K562 (cell line): ENCODE data around the gene BAHD1. TPM values are rescaled to one million over a fixed set of nuclear protein-coding genes. Genes with fewer than 3 reads are reported as not detected.

Source experiments
- ATAC-seq: fragments of 200-7000 bp; cut with Tn5 transposase; 3 replicates; pipeline ENCODE4 v1.9.1; 2020; ENCODE audit warnings: moderate library complexity
- BruUV-seq: library from RNA; stranded (reverse); fragments of 400-500 nt; replicated peaks from 2 replicates; lab custom pipeline; 2021; lab: Mats Ljungman, UMichigan
- CTCF ChIA-PET: fragments of 300-600 bp; formaldehyde crosslinking; extraction: SDS; loops from one replicate; lab custom pipeline; 2021; ENCODE audit warnings: low intra/inter-chr PET ratio; lab: Yijun Ruan, JAX
- POLR2A ChIA-PET: fragments of 300-600, 350-650 bp; sonication (Branson Sonifier 250); formaldehyde crosslinking; extraction: SDS; loops from one replicate; lab custom pipeline; 2021; ENCODE audit warnings: antibody characterized with exemption, inconsistent platforms; lab: Yijun Ruan, JAX
- DNase-seq, 4 experiments: peaks; one replicate each; pipeline versions ENCODE4 v3.0.0 to v3.0.0-alpha.2; 2011 to 2018; ENCODE audit warnings: low spot score in 3 of 4, mixed read lengths in 3 of 4; ENCODE audit errors: extremely low read depth in 1 of 4
- FAIRE-seq: peaks from 2 replicates; lab custom pipeline; 2011; peaks lifted over from hg19 to GRCh38; lab: Jason Lieb, UNC
- H2AFZ ChIP-seq: 2 replicates; pipeline ENCODE4 v1.6.0; 2011; ENCODE audit warnings: low read depth, low read length, control low read depth, inconsistent platforms
- H3K27ac ChIP-seq: fragments of 200-600 bp; 3 replicates; pipeline ENCODE4 v1.8.0; 2011; ENCODE audit warnings: low read depth, mild to moderate bottlenecking, control low read depth, inconsistent platforms, low read length, moderate library complexity, mixed read lengths; ENCODE audit errors: extremely low read depth
- H3K27me3 ChIP-seq, 2 experiments: fragments of 300-600 bp in 1 of 2; 2 replicates in 1 of 2; 3 replicates in 1 of 2; pipeline versions ENCODE4 v1.6.0 to v1.8.0; 2011; ENCODE audit warnings: inconsistent platforms in 2 of 2, low read length in 2 of 2, mild to moderate bottlenecking in 1 of 2, mixed read lengths in 1 of 2, moderate library complexity in 1 of 2; ENCODE audit not compliant: control insufficient read depth in 2 of 2, insufficient read depth in 2 of 2
- H3K36me3 ChIP-seq: fragments of 300-600 bp; 3 replicates; pipeline ENCODE4 v1.8.0; 2011; ENCODE audit warnings: mild to moderate bottlenecking, low read length, inconsistent platforms; ENCODE audit not compliant: control insufficient read depth, insufficient read depth
- H3K4me1 ChIP-seq, 2 experiments: fragments of 200-600 bp in 1 of 2; replicated peaks in 1 of 2; 2 replicates in 1 of 2; 3 replicates in 1 of 2; pipeline versions ENCODE4 v1.5.1 to v1.8.0; 2011; ENCODE audit warnings: inconsistent platforms in 2 of 2, low read length in 2 of 2, mild to moderate bottlenecking in 1 of 2, mixed read lengths in 1 of 2, moderate library complexity in 1 of 2; ENCODE audit not compliant: control insufficient read depth in 2 of 2, insufficient read depth in 2 of 2
- H3K4me2 ChIP-seq: 2 replicates; pipeline ENCODE4 v1.6.1; 2011; ENCODE audit warnings: low read length, control low read depth, inconsistent platforms, mixed read lengths; ENCODE audit not compliant: insufficient read depth
- H3K4me3 ChIP-seq: fragments of 200-600 bp; sonication (generic), shearing (Covaris generic); 2 replicates; pipeline ENCODE4 v1.5.1; 2016; ENCODE audit warnings: control low read depth, inconsistent platforms
- H3K79me2 ChIP-seq: fragments of 200-600 bp; 3 replicates; pipeline ENCODE4 v1.8.0; 2011; ENCODE audit warnings: low read length, inconsistent platforms; ENCODE audit not compliant: control insufficient read depth, insufficient read depth
- H3K9ac ChIP-seq, 2 experiments: 2 replicates each; pipeline versions ENCODE4 v1.6.0 to v1.6.1; 2011; ENCODE audit warnings: low read depth in 2 of 2, low read length in 2 of 2, control low read depth in 1 of 2, inconsistent platforms in 1 of 2, mild to moderate bottlenecking in 1 of 2, mixed read lengths in 1 of 2; ENCODE audit not compliant: insufficient read depth in 1 of 2
- H3K9me1 ChIP-seq: one replicate; pipeline ENCODE4 v1.6.0; 2011; ENCODE audit warnings: inconsistent platforms, mild to moderate bottlenecking, low read length, moderate library complexity; ENCODE audit not compliant: control insufficient read depth, insufficient read depth
- H3K9me3 ChIP-seq: replicated peaks from 2 replicates; pipeline ENCODE4 v1.5.1; 2011; ENCODE audit warnings: low read depth, low read length, inconsistent platforms; ENCODE audit not compliant: control insufficient read depth, insufficient read depth
- H4K20me1 ChIP-seq: replicated peaks from 2 replicates; pipeline ENCODE4 v1.6.1; 2011; ENCODE audit warnings: low read length, inconsistent platforms, mixed read lengths; ENCODE audit not compliant: control insufficient read depth, insufficient read depth
- MYC ChIP-seq, 2 experiments: fragments of 250-450 bp in 1 of 2; sonication (Bioruptor Pico) in 1 of 2; IDR thresholded peaks; 2 replicates each; pipeline versions ENCODE4 v1.5.1 to v1.6.1; 2012 to 2021; ENCODE audit warnings: low read depth in 2 of 2, borderline replicate concordance in 1 of 2, improper control_type of control experiment in 1 of 2, low read length in 1 of 2, mild to moderate bottlenecking in 1 of 2, moderate library complexity in 1 of 2
- PREB ChIP-seq: sonication (generic); formaldehyde crosslinking; IDR thresholded peaks from 2 replicates; pipeline ENCODE4 v1.8.1; 2023; ENCODE audit warnings: mild to moderate bottlenecking, missing genetic modification reagents
- RFX1 ChIP-seq: fragments of 450-650 bp; IDR thresholded peaks from 2 replicates; pipeline ENCODE4 v1.6.1; 2016; ENCODE audit warnings: mild to moderate bottlenecking, moderate library complexity
- SIN3A ChIP-seq, 2 experiments: fragments of 150-350 bp in 1 of 2; IDR thresholded peaks; 2 replicates each; pipeline ENCODE4 v1.6.1; 2011 to 2016; ENCODE audit warnings: borderline replicate concordance in 2 of 2, low read depth in 2 of 2, low read length in 2 of 2, mild to moderate bottlenecking in 2 of 2, moderate library complexity in 2 of 2; ENCODE audit not compliant: control insufficient read depth in 1 of 2
- SRSF7 ChIP-seq: fragments of 200-400 bp; formaldehyde crosslinking; optimal IDR thresholded peaks from 2 replicates; pipeline ENCODE3; 2017; ENCODE audit warnings: mild to moderate bottlenecking, low read depth, low read length
- SRSF9 ChIP-seq: fragments of 200-400 bp; formaldehyde crosslinking; IDR thresholded peaks from 2 replicates; pipeline ENCODE4 v1.6.1; 2017; ENCODE audit warnings: low read depth, low read length, borderline replicate concordance
- TCF3 ChIP-seq: sonication (generic); formaldehyde crosslinking; IDR thresholded peaks from 2 replicates; pipeline ENCODE4 v1.4.0; 2020; ENCODE audit warnings: mild to moderate bottlenecking, missing genetic modification reagents
- TRIM28 ChIP-seq: fragments of 450-650 bp; IDR thresholded peaks from 2 replicates; pipeline ENCODE4 v1.6.1; 2017
- ZBTB33 ChIP-seq: sonication (generic); formaldehyde crosslinking; IDR thresholded peaks from 2 replicates; pipeline ENCODE4 v1.8.1; 2023; ENCODE audit warnings: mild to moderate bottlenecking, missing genetic modification reagents
- ZKSCAN1 ChIP-seq: fragments of 150-350 bp; IDR thresholded peaks from 2 replicates; pipeline ENCODE4 v1.6.1; 2016; ENCODE audit warnings: low read depth, low read length
- ZNF398 ChIP-seq: fragments of 250-450 bp; sonication (Bioruptor Pico); IDR thresholded peaks from 2 replicates; pipeline ENCODE4 v1.8.0; 2021; ENCODE audit warnings: moderate library complexity, mild to moderate bottlenecking, inconsistent platforms
- ZNF655 ChIP-seq: fragments of 250-450 bp; sonication (Bioruptor Pico); IDR thresholded peaks from 2 replicates; pipeline ENCODE4 v1.5.0; 2021
- ZNF76 ChIP-seq: fragments of 250-450 bp; sonication (Bioruptor Pico); IDR thresholded peaks from 2 replicates; pipeline ENCODE4 v1.4.0; 2020; ENCODE audit warnings: mild to moderate bottlenecking, moderate library complexity, borderline replicate concordance
- WGBS: fragments of 100-300 bp; shearing (Covaris generic); methylation state at CpG from one replicate; pipeline ENCODE4 v1.1.6; 2016; ENCODE audit warnings: low coverage, mixed read lengths; ENCODE audit not compliant: insufficient coverage; ENCODE audit errors: missing lambda C conversion rate; 5-methylcytosine and 5-hydroxymethylcytosine counted together
- in situ Hi-C: fragments of 300-500 bp; cut with MboI; formaldehyde crosslinking; loops from 4 replicates; pipeline ENCODE4 v1.15.0; 2018; ENCODE audit warnings: inconsistent platforms, mixed read lengths
- intact Hi-C: fragments of 100-400 bp; cut with micrococcal nuclease; formaldehyde crosslinking; loops from 2 replicates; pipeline ENCODE4 v1.14.2; 2022
- polyA plus RNA-seq, 8 experiments: library from polyadenylated mRNA; depleted of rRNA in 4 of 8; stranded (reverse) in 5 of 8; unstranded in 3 of 8; fragments of >200 nt; fragmentation: Nextera tagmentation in 2 of 8; fragmentation: Illumina TruSeq in 1 of 8; extraction: Ambion mirVana in 2 of 8; extraction: Trizol in 1 of 8; gene quantifications; 2 replicates each; pipeline versions ENCODE4 v1.2.1 to v1.2.3, GENCODE V29; 2011 to 2014; ENCODE audit warnings: inconsistent platforms in 1 of 8, missing spikeins in 1 of 8
- total RNA-seq, 7 experiments: library from RNA; depleted of rRNA in 6 of 7; stranded (reverse); fragments of >200 nt in 6 of 7; fragmentation: Illumina TruSeq in 2 of 7; extraction: Trizol in 2 of 7; gene quantifications; 2 replicates each; pipeline versions ENCODE4 v1.2.1 to v1.2.3, GENCODE V29; 2011 to 2021; ENCODE audit warnings: low replicate concordance in 1 of 7

Gene BAHD1
- total and polyA plus RNA-seq, 9 of the 15 experiments (the other 6 are each of a cell fraction or from before 2014, with no cell fraction given), result 0.55 to 38.5 (median 11.5) TPM

DNA sequence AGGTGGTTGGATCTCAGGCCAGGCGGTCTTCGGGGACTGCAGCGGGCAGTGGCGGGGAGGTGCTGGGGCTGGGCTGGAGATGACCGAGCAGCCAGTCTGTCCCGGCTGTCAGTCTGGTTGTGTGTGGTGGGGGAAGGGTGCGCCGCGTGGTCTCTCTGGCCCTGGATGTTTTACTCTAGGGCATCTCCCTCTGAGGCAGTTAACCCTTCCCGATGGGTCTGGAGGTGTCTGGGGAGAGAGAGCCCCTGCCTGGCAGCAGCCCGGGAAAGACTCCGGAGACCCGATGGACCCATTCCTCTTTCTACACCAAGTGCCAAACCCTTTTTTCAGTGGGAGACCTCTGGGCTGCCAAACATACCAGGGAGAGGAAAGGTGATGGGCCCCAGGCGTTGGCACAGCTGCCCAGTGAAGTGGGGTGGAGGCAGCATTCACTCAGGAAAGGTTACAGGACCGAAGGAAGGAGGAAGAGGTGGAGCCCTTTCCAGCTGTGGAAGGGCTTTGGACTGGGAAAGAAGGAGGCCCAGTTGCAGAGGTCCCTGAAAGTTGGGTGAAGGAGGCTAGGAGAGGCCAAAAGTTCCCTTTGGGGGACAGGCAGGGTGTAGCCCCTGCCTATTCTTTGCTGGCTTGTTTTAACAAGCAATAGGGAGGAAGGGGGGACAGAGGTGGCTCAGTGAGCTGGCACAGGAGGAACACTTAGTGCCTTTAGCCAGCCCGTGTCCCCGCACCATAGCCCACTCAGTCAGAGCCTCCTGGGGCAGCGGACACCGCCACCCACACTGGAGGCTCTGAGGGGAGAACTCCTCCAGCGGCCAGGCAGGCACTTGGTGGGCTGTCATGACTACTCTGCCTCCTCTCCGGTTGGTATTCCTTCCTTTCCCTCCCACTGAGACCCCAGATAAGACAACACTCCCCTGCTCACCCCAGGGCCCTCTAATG lies 2.7 kb upstream of the BAHD1 start:
- 53% methylated on average over 17 of the region's 21 CpGs for WGBS
- no peaks in the 10 kb centered on the region for H3K27me3 ChIP-seq
- no peaks in the 10 kb centered on the region for H3K9me1 ChIP-seq
- ATAC-seq (no peak), FAIRE-seq (no peak), DNase-seq (peak in 1 of 4 experiments; percentile 50)
- H3K36me3 ChIP-seq, result peaks cover 4% of the 10 kb centered on the region; the same call in 1 of the 3 replicates
- intact Hi-C loops (no loop called here), in situ Hi-C loops (no loop called here)
- CTCF ChIA-PET, result no interaction called here
- peak overlapping the region; percentile 85 for H3K4me2 ChIP-seq
- POLR2A ChIA-PET, result interaction anchor here (0.6 to 8.4 kb wide), 5 partner anchors 9 to 438 kb away, joined by 3 to 89 read pairs (median 4); no protein-coding TSS in a partner anchor
- H4K20me1 ChIP-seq, result peaks cover 6% of the 10 kb centered on the region
- peaks cover 50 to 70% of the 10 kb centered on the region in 2 experiments for H3K4me1 ChIP-seq
- peak overlapping the region; percentile 74 to 88 for H3K9ac ChIP-seq
- H3K4me3 ChIP-seq, result peak overlapping the region; percentile 43
- no TSS peak for BruUV-seq
- H3K79me2 ChIP-seq, result peaks cover 45% of the 10 kb centered on the region
- peak overlapping the region; percentile 78 for H3K27ac ChIP-seq
- H2AFZ ChIP-seq, result peak overlapping the region; percentile 95
- no peaks in the 10 kb centered on the region for H3K9me3 ChIP-seq
- no peak; a peak in 1 of 4 replicates for TF ChIP-seq SIN3A (IDR thresholded peaks at IDR 0.05; ENCODE audit: borderline replicate concordance in 2 of 2, control insufficient read depth in 1 of 2, low read depth in 2 of 2, low read length in 2 of 2)
- TF ChIP-seq ZNF655, result no peak
- no peak for TF ChIP-seq SRSF9
- TF ChIP-seq TCF3 (CRISPR knock-in tag), result no peak
- no peak for TF ChIP-seq SRSF7
- peak; percentile 50; the same call in 1 of the 2 replicates for TF ChIP-seq MYC (IDR thresholded peaks at IDR 0.05; ENCODE audit: low read depth, low read length)
- no peak for TF ChIP-seq MYC (CRISPR knock-in tag; IDR thresholded peaks at IDR 0.05; ENCODE audit: borderline replicate concordance, low read depth)
- TF ChIP-seq ZNF76 (CRISPR knock-in tag), result no peak
- no peak for TF ChIP-seq RFX1
- no peak for TF ChIP-seq PREB
- no peak for TF ChIP-seq TRIM28
- peak; percentile 84 for TF ChIP-seq ZBTB33 (CRISPR knock-in tag)
- no peak for TF ChIP-seq ZKSCAN1
- no peak for TF ChIP-seq ZNF398 (CRISPR knock-in tag)
